Nephron progenitor cell (in vitro differentiated cells): ENCODE data around the gene ARHGAP12.

ENCODE experiments used
- DNase-seq: peaks from one replicate; pipeline ENCODE4 v3.0.0; 2021
- H3K27ac Mint-ChIP-seq: 2 replicates; pipeline ENCODE4 v1.8.0; 2021; ENCODE audit warnings: mild to moderate bottlenecking, moderate library complexity, mixed read lengths
- H3K27me3 Mint-ChIP-seq: 2 replicates; pipeline ENCODE4 v1.8.0; 2021; ENCODE audit warnings: mild to moderate bottlenecking, low read depth, mixed read lengths; ENCODE audit not compliant: poor library complexity
- H3K36me3 Mint-ChIP-seq: 2 replicates; pipeline ENCODE4 v1.8.0; 2021; ENCODE audit warnings: low read depth, mixed read lengths
- H3K4me1 Mint-ChIP-seq: 2 replicates; pipeline ENCODE4 v1.8.0; 2021; ENCODE audit warnings: mixed read lengths
- H3K4me3 Mint-ChIP-seq: 2 replicates; pipeline ENCODE4 v1.8.0; 2021; ENCODE audit warnings: mild to moderate bottlenecking, moderate library complexity, mixed read lengths
- H3K9me3 Mint-ChIP-seq: 2 replicates; pipeline ENCODE4 v1.8.0; 2021; ENCODE audit warnings: mild to moderate bottlenecking, moderate library complexity, mixed read lengths
- TF ChIP-seq, protein P1 (sequence below): fragments of 200-600 bp; sonication (generic); IDR thresholded peaks from 2 replicates; pipeline ENCODE4 v1.5.0; 2021; ENCODE audit warnings: antibody characterized with exemption

ARHGAP12 gene

DNA sequence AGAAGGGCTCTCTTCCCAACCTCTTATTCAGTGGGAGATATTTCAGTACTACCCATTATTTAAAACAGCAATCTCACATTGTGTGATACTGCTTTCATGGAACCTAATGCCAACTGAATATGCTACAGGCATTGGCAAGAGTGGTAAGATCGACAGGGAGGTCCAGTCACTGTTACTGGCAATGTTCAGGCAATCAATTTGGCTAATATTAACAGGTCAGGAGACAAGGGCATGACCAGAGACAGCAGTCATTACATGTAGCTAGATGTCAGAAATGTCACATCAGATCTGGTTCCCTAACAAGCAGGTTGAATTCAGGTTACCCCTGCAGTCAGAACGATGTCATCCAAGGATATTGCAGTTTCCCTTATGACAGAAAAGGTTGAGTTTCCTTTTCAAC, 129.4 kb downstream of the ARHGAP12 start:
- Mint-ChIP-seq H3K27me3 (no peaks in the 10 kb centered on the region), H3K9me3 (no peaks in the 10 kb centered on the region), H3K4me1 (peaks cover 4% of the 10 kb centered on the region), H3K27ac (no peak overlapping the region), H3K4me3 (no peak overlapping the region), H3K36me3 (peaks cover 11% of the 10 kb centered on the region)
- TF ChIP-seq, protein P1, sequence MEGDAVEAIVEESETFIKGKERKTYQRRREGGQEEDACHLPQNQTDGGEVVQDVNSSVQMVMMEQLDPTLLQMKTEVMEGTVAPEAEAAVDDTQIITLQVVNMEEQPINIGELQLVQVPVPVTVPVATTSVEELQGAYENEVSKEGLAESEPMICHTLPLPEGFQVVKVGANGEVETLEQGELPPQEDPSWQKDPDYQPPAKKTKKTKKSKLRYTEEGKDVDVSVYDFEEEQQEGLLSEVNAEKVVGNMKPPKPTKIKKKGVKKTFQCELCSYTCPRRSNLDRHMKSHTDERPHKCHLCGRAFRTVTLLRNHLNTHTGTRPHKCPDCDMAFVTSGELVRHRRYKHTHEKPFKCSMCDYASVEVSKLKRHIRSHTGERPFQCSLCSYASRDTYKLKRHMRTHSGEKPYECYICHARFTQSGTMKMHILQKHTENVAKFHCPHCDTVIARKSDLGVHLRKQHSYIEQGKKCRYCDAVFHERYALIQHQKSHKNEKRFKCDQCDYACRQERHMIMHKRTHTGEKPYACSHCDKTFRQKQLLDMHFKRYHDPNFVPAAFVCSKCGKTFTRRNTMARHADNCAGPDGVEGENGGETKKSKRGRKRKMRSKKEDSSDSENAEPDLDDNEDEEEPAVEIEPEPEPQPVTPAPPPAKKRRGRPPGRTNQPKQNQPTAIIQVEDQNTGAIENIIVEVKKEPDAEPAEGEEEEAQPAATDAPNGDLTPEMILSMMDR, result no peak
- DNase-seq, result no peak

DNA sequence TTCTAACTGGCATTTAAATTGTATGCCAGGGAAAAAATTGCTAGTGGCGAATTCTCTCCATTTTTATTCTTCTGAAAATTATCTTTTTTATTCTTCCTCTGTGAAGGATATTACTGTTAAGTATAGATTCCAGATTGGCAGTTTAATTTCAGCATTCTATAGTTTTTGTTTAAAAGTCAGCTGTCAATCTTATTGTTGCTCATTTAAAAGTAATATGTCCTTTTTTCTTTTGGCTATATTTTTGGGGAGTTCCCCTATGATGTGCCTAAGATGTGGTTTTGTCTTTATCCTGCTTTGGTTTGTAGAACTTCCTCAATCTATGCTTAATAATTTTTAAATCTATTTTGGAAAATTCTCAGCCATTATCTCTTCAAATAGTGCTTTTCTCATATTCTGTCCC, 135.9 kb downstream of the ARHGAP12 start:
- no peak overlapping the region for H3K27ac Mint-ChIP-seq
- H3K9me3 Mint-ChIP-seq, result peaks cover 20% of the 10 kb centered on the region
- H3K4me3 Mint-ChIP-seq, result no peak overlapping the region
- H3K27me3 Mint-ChIP-seq, result no peaks in the 10 kb centered on the region
- H3K4me1 Mint-ChIP-seq, result no peaks in the 10 kb centered on the region
- TF ChIP-seq, protein P1, result no peak
- no peak for DNase-seq
- peaks cover 15% of the 10 kb centered on the region for H3K36me3 Mint-ChIP-seq

DNA sequence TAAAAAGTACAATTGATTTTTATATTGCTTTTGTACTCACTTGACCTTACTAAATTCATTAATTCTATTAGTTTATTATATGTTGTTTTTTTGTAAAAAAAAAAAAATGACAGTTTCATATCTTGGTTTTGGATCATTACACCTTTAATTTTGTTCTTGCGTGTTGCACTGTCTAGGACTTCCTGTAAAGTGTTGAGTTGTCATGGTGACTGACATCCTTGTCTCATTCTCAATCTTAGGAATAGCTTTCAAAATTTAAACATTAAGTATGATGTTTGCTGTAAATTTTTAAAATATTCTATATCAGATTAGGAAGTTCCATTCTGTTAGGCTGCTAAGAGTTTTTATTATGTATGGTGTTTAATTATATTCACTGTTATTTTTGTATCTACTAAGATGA, 139.1 kb downstream of the ARHGAP12 start:
- Mint-ChIP-seq H3K36me3 (peaks cover 15% of the 10 kb centered on the region), H3K27ac (no peak overlapping the region), H3K4me1 (no peaks in the 10 kb centered on the region), H3K4me3 (no peak overlapping the region), H3K27me3 (peaks cover 2% of the 10 kb centered on the region), H3K9me3 (peaks cover 20% of the 10 kb centered on the region)
- TF ChIP-seq, protein P1, result no peak
- no peak for DNase-seq

DNA sequence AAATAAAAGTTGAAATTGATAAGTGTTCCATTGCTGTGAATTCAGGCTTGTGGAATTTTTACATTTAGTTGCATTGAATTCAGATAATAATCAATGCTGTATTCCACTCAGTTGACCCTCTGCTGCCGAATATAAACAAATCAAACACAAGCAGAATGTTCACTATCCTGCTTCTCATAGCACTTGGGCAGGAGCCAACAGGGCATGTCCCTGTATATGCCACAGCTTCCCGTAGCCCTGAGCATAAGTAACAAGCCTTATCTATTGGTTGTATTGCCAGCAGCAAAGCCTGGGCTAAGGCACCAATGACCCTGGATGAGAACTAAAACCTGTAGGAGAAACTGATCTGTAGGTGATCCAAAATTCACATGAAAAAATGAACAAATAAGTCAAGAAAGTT, 145.9 kb downstream of the ARHGAP12 start:
- Mint-ChIP-seq H3K36me3 (no peaks in the 10 kb centered on the region), H3K4me1 (no peaks in the 10 kb centered on the region), H3K27me3 (peaks cover 2% of the 10 kb centered on the region), H3K4me3 (no peak overlapping the region), H3K9me3 (no peaks in the 10 kb centered on the region), H3K27ac (no peak overlapping the region)
- TF ChIP-seq, protein P1, result no peak
- DNase-seq, result no peak

DNA sequence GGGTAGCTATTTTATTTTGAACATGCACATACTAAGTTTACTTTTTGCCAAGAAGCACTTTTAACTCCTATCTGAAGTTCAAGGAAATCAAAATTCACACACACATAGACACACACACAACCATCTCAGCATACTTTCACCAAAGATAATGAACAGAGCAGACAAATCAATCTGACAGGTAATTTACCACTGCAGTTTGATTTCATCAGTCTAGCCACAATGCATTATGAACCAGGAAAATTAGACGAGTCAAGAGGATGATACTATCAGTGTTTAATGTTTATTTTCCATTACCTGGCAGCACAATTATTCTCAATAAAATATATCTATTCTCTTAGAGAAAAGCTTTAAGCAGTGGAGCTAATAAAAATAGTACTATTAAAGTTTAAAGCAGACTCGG, 147.9 kb downstream of the ARHGAP12 start:
- TF ChIP-seq, protein P1, result no peak
- Mint-ChIP-seq H3K4me1 (no peaks in the 10 kb centered on the region), H3K36me3 (peaks cover 5% of the 10 kb centered on the region), H3K27me3 (no peaks in the 10 kb centered on the region), H3K9me3 (peaks cover 9% of the 10 kb centered on the region), H3K27ac (no peak overlapping the region), H3K4me3 (no peak overlapping the region)
- DNase-seq, result no peak

DNA sequence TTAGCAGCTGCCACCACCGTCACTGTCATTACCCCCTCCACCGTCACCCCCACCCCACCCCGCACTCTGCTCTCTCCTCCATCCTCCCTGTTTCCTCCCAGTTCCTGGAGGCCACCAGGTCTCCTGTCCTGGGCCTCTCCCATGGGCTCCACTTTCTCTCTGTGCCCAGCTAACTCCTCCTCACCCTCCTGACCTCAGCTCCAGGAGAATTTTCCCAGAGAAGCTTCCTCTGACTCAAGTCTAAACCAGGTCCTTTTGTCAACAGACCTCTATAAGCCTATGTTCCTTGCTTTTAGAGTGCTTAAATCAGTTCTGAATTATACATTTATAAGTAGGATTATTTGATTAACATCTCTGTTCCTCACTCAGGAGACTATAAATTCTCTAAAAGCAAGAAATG, 150.0 kb downstream of the ARHGAP12 start:
- no peak overlapping the region for H3K27ac Mint-ChIP-seq
- TF ChIP-seq, protein P1, result no peak
- H3K4me3 Mint-ChIP-seq, result no peak overlapping the region
- H3K9me3 Mint-ChIP-seq, result peaks cover 18% of the 10 kb centered on the region
- peaks cover 5% of the 10 kb centered on the region for H3K36me3 Mint-ChIP-seq
- DNase-seq, result no peak
- no peaks in the 10 kb centered on the region for H3K27me3 Mint-ChIP-seq
- H3K4me1 Mint-ChIP-seq, result peaks cover 17% of the 10 kb centered on the region
